ENCODE data around the gene EFCC1.
"Not testable (repeated sequence)": the region's sequence is repeated elsewhere in the genome, so short reads cannot be mapped to it uniquely, and the experiment has no call there.

The EFCC1 gene

GRCh38 chr3:129065016-129065719 is 64.1 kb downstream of the EFCC1 start:
- TF ChIP-seq CTCF (conservative IDR thresholded peaks at IDR 0.05; ENCODE audit: low read depth, low read length) = no peak
- DNase-seq (ENCODE audit: low read depth) = no peak
- H3K4me3 ChIP-seq (ENCODE audit: low read length) = no peak overlapping the region

GRCh38 chr3:129065720-129066073 is 64.6 kb downstream of the EFCC1 start:
- no peak for TF ChIP-seq CTCF (conservative IDR thresholded peaks at IDR 0.05; ENCODE audit: low read depth, low read length)
- no peak overlapping the region for H3K4me3 ChIP-seq (ENCODE audit: low read length)
- DNase-seq (ENCODE audit: low read depth) = no peak

GRCh38 chr3:129067719-129068118 is 66.6 kb downstream of the EFCC1 start:
- not testable (repeated sequence) for H3K4me3 ChIP-seq (ENCODE audit: low read length); DNase-seq (ENCODE audit: low read depth)

GRCh38 chr3:129068291-129068886 is 67.3 kb downstream of the EFCC1 start:
- H3K4me3 ChIP-seq (ENCODE audit: low read length) = peak overlapping the region; percentile 28
- DNase-seq (ENCODE audit: low read depth) = no peak
- no peak for TF ChIP-seq CTCF (conservative IDR thresholded peaks at IDR 0.05; ENCODE audit: low read depth, low read length)

GRCh38 chr3:129069313-129070085 is 68.4 kb downstream of the EFCC1 start:
- not testable (repeated sequence) for DNase-seq (ENCODE audit: low read depth); H3K4me3 ChIP-seq (ENCODE audit: low read length)

GRCh38 chr3:129070086-129070885 is 69.2 kb downstream of the EFCC1 start:
- no peak for TF ChIP-seq CTCF (conservative IDR thresholded peaks at IDR 0.05; ENCODE audit: low read depth, low read length)
- DNase-seq (ENCODE audit: low read depth) = no peak
- no peak overlapping the region for H3K4me3 ChIP-seq (ENCODE audit: low read length)

GRCh38 chr3:129077222-129077621 is 76.1 kb downstream of the EFCC1 start:
- DNase-seq (ENCODE audit: low read depth) = no peak
- H3K4me3 ChIP-seq (ENCODE audit: low read length) = no peak overlapping the region
- TF ChIP-seq CTCF (conservative IDR thresholded peaks at IDR 0.05; ENCODE audit: low read depth, low read length) = no peak
